GM21526 (cell line): Measurements from ENCODE around the gene DPEP1.
"Not testable (repeated sequence)": the region's sequence is repeated elsewhere in the genome, so short reads cannot be mapped to it uniquely, and the experiment has no call there.

Experiments
- ATAC-seq: cut with Tn5 transposase; IDR thresholded peaks from one replicate; pipeline ENCODE4 v1.9.1; 2021; ENCODE audit warnings: moderate library complexity; ENCODE audit not compliant: unreplicated experiment, low FRiP score

Gene DPEP1

GRCh38 chr16:89613231-89613953 is at the start of gene DPEP1:
Gene DPEP1, plus strand, starts transcription at chr16:89613642. Its CDS starts 16,769 bp downstream, at chr16:89630411.
- ATAC-seq, result no peak

GRCh38 chr16:89564476-89565255 is 48.8 kb upstream of the DPEP1 start:
- ATAC-seq, result no peak

- ATAC-seq, result no peak
Measured at GRCh38 chr16:89565256-89565505, 48.3 kb upstream of the DPEP1 start.

GRCh38 chr16:89565506-89566372 is 47.7 kb upstream of the DPEP1 start:
- ATAC-seq, result no peak

GRCh38 chr16:89567656-89568594 is 45.5 kb upstream of the DPEP1 start:
- no peak for ATAC-seq

GRCh38 chr16:89569506-89570341 is 43.7 kb upstream of the DPEP1 start:
- no peak for ATAC-seq

GRCh38 chr16:89570342-89570923 is 43.0 kb upstream of the DPEP1 start:
- no peak for ATAC-seq

- ATAC-seq, result not testable (repeated sequence)
Measured at GRCh38 chr16:89570983-89571598, 42.4 kb upstream of the DPEP1 start.

- ATAC-seq, result no peak
Measured at GRCh38 chr16:89571636-89572035, 41.8 kb upstream of the DPEP1 start.

GRCh38 chr16:89572073-89572484 is 41.4 kb upstream of the DPEP1 start:
- ATAC-seq, result no peak

GRCh38 chr16:89572485-89573205 is 40.8 kb upstream of the DPEP1 start:
- ATAC-seq, result no peak

GRCh38 chr16:89573826-89574680 is 39.4 kb upstream of the DPEP1 start:
- ATAC-seq, result no peak

GRCh38 chr16:89574681-89575246 is 38.7 kb upstream of the DPEP1 start:
- no peak for ATAC-seq

- no peak for ATAC-seq
Measured at GRCh38 chr16:89575247-89576152, 37.9 kb upstream of the DPEP1 start, which contains the start of gene CPNE7. Gene CPNE7, plus strand, starts transcription at chr16:89575758. Its CDS starts 140 bp downstream, at chr16:89575898.
